Stimulated activated CD4-positive, alpha-beta T cell treated with anti-CD3 and anti-CD28 coated beads, Interleukin-1b, Interleukin-23, amount 100 ng/mL, for 48 hours (primary cell): ENCODE measurements around the gene DOCK7.
"Not testable (repeated sequence)": the region's sequence is repeated elsewhere in the genome, so short reads cannot be mapped to it uniquely, and the experiment has no call there.

ENCODE experiments used
- DNase-seq: peaks from one replicate; pipeline ENCODE4 v3.0.0-alpha.2; 2020

DOCK7 gene

DNA sequence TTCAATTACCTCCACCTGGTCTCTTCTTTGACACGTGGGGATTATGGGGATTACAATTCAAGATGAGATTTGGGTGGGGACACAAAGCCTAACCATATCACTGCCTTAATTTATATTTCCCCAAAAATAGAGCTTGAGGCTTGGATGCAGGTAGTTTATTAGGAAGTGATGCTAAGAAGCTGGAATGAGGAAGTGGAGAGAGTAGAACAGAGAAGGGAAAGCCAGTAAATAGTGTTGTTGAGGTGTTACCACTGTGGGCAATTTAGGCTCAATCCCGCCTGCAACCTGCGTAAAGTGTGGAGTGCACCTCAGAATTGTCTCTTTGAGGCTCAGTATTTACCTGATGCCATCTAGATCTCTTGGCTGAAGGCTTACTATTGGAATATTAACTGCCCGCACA lies 4.9 kb upstream of the DOCK7 start:
- DNase-seq = no peak

DNA sequence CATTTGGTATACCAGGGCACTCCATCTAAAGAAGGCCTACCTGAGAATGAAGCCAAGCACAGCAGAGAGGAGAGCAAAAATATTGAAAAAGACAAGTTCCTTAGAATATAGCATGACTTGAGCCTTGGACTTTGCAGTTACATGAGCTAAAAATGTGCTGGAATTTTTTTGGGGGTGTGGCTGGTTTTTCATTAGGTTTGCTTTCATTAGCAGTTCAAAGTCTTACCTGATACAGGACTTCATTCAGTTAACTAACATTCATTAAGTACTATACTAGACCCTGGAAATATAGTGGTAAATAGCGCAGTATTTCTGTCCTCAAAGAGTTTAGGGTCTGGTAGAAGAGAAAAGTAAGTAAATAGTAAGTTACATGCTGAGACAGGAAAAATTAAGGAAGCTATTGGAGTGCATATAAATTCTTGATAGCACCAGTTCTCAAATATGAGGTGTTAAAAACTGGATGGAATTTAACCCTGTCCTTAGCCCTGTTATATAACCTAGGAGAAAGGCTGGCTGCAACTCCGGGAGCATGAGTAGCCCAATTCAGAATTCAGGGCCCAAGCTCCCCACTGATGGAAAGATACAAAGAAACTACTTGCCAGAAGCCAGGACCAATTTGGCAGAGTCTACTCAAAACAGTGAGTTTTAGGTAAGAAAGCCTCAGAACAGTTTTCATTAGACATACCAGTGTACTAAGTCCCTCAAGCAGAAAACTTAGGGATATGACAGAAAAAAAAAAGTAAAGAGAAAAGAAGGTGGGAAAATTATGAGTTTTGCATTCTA lies 3.1 kb upstream of the DOCK7 start:
- DNase-seq = no peak

GRCh38 chr1:62689524-62689923 lies 1.3 kb upstream of the DOCK7 start:
- DNase-seq = no peak

DNA sequence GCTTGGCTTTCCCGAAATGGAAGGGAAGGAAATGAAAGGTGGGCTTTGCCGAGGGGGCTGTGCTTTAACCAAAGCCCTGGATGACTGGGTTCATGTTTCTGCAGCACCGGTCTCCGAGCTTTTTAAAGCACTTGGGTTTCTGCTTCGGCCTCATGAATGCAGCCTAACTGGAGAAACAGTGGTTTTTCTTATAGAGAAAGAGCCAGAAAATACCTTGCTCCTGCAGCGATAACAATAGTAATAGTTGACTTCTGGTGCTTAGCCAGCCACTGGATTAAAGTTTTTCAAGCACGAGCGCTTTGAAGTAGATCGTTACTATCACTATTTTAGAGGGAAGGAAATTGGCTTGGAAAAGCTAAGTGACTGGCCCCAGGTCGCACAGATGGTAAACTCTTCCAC lies 500 bp upstream of the DOCK7 start:
- DNase-seq = no peak

GRCh38 chr1:62687421-62687902 lies 724 bp downstream of the DOCK7 start:
- DNase-seq = no peak

DNA sequence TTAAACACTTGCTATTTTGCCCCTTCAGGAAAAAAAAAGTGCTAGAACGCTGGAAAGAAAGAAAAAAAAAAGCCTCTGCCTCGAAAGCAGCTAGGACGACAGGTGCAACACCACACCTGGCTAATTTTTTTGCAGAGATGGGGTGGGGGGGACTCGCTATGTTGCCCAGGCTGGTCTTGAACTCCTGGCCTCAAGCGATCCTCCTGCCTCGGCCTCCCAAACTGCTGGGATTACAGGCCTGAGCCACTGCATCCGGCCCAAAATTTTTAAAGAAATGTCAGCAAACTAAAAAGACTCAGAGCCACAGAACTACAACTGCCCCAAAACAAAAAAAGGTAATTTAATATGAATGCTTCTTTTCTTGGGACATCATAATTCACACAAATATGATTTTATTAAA lies 1.4 kb downstream of the DOCK7 start:
- no peak for DNase-seq

DNA sequence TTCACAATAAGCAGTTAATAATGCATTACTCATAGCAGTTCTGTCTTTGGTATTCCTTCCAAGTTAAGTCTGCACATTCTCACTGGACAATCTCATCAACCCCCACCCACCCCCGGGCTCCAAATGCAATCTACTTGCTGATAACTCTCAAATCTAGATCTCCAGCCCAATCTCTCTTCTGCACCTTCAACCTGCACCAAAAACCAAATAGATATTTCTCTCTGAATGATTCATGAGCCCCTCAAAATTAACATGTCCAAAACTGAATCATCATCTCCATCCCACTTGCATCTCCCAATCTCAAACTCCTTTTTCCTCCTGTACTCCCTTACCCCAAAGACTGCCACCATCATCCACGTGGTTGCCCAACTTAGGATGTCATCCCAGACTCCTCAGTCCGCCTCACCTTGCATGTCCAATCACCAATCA lies 2.7 kb downstream of the DOCK7 start:
- DNase-seq = no peak

DNA sequence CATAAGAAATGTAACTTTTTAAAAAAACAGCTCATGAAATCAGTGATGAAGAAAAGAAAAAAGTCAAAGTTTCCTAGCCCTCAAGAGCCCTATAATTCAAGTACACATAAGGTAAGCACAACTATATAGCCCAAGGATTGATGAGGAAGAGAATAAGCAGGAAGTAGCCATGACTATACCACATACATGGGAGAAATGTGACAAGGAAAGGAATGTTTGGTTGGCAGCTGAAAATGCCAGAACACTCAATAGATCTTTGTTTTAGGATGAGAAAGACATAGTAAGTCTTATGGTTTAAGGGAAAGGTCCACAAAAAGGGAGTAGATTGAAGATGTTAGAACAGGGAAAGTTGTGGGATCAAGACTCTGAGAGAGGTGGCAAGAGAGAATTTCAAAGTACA lies 5.7 kb downstream of the DOCK7 start:
- DNase-seq = no peak

DNA sequence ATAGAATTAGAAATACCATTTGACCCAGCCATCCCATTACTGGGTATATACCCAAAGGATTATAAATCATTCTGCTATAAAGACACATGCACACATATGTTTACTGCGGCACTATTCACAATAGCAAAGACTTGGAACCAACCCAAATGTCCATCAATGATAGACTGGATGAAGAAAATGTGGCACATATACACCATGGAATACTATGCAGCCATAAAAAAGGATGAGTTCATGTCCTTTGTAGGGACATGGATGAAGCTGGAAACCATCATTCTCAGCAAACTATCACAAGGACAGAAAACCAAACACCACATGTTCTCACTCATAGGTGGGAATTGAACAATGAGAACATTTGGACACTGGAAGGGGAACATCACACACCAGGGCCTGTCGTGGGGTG lies 7.2 kb downstream of the DOCK7 start:
- DNase-seq = not testable (repeated sequence)

DNA sequence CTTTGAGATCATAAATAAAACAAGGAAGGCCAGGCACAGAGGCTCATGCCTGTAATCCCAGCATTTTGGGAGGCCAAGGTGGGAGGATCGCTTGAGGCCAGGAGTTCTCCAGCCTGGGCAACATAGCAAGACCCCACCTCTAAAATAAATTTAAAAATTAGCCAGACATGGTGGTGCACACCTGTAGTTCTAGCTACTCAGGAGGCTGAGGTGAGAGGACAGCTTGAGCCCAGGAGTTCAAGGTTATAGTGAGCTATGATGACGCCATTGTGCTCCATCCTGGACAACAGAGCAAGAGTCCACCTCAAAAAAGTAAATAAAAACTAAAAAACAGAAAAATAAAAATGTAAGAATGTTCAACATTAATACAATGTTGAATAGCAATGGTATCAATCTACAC lies 10.4 kb downstream of the DOCK7 start:
- DNase-seq = not testable (repeated sequence)

- DNase-seq = no peak
These were observed 11.4 kb downstream of the DOCK7 start for GRCh38 chr1:62676611-62677356.

DNA sequence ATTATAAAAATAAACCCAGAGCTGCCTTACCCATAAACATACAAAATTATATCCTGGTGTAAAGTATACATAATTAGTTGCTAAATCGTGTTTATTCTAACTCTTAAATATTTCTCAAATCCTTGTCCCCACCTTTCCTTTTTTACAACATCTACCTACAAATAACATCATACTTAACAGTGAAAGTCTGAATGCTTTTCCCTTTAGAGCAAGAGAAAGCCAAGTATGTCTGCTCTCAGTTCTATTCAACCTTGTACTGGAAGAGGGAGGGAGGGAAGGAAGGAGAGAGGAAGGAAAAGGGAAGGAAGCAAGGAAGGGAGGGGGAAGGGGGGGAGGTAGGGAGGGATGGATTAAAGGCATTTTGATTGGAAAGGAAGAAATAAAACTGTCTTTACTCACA lies 14.6 kb downstream of the DOCK7 start:
- DNase-seq = no peak

- no peak for DNase-seq
These were observed 16.2 kb downstream of the DOCK7 start for GRCh38 chr1:62672029-62672428.

DNA sequence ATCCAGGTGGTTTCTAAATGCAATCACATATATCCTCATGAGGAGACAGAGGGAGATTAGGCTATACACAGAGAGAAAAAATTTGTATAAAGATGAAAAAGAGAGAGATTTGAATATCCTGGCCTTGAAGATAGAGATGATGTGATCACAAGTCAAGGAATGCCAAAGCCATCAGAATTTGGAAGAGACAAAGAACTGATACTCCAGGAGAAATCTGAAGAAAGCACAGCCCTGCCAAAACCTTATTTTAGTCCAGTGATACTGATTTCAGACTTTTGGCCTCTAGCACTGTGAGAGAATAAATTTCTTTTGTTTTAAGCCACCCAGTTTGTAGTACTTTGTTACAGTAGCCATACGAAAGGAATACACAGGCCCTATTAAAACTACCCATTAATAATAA lies 33.4 kb downstream of the DOCK7 start:
- DNase-seq = no peak

DNA sequence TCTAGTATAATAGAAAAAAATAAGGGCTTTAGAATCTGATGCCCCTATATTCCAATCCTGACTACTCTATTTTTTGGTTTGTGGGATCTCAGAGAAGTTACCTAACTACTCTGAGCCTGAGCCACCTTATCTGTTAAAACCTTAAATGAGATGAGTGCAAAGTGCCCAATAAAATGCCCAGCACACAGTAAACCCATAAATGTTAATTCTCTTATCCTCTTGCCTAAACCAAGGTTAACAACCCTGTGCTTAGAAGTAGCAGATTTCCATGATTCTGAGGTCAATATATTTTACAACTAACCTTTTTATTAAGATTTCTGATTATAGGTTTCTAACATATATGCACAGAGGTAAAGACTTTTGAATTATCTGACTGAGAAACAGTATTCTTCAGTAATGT lies 35.8 kb downstream of the DOCK7 start:
- no peak for DNase-seq

DNA sequence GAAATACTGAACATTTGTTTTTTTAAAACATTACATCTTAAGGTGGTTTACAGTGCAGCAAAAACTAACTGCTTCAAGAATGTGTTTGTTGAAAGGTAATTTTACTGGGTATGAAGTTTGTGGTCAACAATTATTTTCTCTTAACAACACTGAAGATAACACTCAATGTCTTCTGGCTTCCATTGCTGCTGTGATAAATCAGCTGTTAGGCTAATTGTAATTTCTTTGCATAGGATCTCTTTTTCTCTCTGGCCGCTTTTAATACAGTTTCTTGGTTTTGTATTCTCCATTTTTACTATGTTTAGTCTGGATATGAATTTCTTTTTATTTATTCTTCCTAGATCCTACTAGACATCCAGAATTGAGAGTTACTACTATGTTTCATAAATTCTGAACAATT lies 44.9 kb downstream of the DOCK7 start:
- DNase-seq = no peak

GRCh38 chr1:62637392-62638105 lies 50.6 kb downstream of the DOCK7 start:
- no peak for DNase-seq

GRCh38 chr1:62628506-62628905 lies 59.7 kb downstream of the DOCK7 start:
- DNase-seq = no peak

DNA sequence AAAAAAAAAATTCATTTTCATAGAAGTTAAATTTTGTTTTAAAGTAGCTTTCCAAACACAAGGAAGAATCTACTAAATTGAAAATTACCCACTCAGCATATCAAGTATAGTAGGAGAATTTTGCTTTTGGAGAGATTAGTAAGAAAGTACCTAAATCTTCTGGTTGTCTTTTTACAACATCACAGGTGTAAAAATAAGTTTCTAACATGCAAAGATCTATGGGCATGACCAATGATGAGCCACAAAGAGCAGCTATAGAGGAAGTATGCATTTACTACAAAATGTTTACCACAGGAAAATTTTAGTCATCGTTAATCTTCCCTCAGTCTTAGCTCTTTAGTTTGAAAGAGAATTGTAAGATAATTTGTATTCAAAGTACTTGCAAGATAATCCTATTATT lies 62.8 kb downstream of the DOCK7 start:
- no peak for DNase-seq

GRCh38 chr1:62621907-62622306 lies 66.3 kb downstream of the DOCK7 start:
- DNase-seq = no peak

- no peak for DNase-seq
These were observed 74.3 kb downstream of the DOCK7 start for GRCh38 chr1:62613890-62614289.

DNA sequence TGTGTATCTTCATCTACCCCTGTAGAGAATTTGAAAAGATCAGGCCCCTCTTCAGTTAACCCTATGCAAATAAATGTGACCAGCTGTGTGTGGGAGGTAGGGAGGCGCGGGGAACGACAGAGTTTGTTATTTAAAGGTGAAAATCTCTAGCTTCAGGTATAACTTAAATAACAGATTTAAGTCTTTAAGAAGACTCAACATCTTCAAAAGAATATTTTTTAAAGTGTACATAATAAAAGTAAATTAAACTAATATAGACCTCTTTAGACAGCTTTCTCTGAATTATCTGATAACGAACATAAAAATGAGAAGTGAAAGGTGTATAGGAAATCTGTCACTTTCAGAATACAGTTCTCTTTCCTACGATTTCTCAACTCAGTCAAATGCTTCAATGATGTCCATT lies 74.9 kb downstream of the DOCK7 start:
- DNase-seq = no peak

DNA sequence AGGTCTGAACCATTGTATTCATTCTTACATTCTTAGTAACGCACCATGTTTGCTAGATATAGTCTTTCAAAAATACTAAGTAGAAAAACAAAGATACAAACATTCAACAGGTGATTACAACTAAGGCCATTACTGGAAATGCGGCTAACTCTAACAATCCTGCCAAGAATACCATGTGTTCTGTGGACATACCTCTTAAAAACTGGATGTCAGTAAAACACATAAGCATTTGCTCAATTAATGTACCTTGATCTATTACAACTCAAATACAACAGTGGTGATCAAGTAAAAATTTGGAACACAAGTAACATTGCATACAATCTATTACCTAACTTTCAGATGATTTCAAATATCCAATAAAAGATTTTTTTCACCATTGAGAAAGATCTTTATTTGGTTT lies 75.4 kb downstream of the DOCK7 start:
- DNase-seq = no peak

GRCh38 chr1:62610588-62610987 lies 77.6 kb downstream of the DOCK7 start:
- not testable (repeated sequence) for DNase-seq
